Activated T-cell treated with anti-CD3 and anti-CD28 coated beads, Interleukin-2, amount 50 U/mL, for 4 hours (primary cell): ENCODE results near the gene COL7A1. TPM values are rescaled to one million over a fixed set of nuclear protein-coding genes. Genes with fewer than 3 reads are reported as not detected.
"Not testable (repeated sequence)": the region's sequence is repeated elsewhere in the genome, so short reads cannot be mapped to it uniquely, and the experiment has no call there.

Experiments used
- ATAC-seq, 2 donors: fragments of 200-7000 bp; cut with Tn5 transposase; one replicate each; pipeline ENCODE4 v1.10.0; 2021
- DNase-seq: peaks from one replicate; pipeline ENCODE4 v3.0.0-alpha.2; 2020
- H3K27me3 Mint-ChIP-seq: one replicate; pipeline ENCODE4 v1.8.0; 2021; ENCODE audit warnings: low read depth, mixed read lengths
- H3K36me3 Mint-ChIP-seq: one replicate; pipeline ENCODE4 v1.8.0; 2022; ENCODE audit warnings: mixed read lengths; ENCODE audit not compliant: insufficient read depth
- H3K4me1 Mint-ChIP-seq: one replicate; pipeline ENCODE4 v1.8.0; 2021; ENCODE audit warnings: low read depth, mixed read lengths
- H3K4me3 Mint-ChIP-seq: one replicate; pipeline ENCODE4 v1.8.0; 2021; ENCODE audit warnings: mild to moderate bottlenecking, moderate library complexity, mixed read lengths
- H3K9me3 Mint-ChIP-seq: one replicate; pipeline ENCODE4 v1.8.0; 2021; ENCODE audit warnings: mixed read lengths
- total RNA-seq, 3 donors: library from RNA; stranded (reverse); gene quantifications; one replicate each; pipeline ENCODE4 v1.2.1, GENCODE V29; 2021

Gene COL7A1
- total RNA-seq, 3 donors from 2014 or later: 0.38 to 0.53 (median 0.40) TPM

DNA sequence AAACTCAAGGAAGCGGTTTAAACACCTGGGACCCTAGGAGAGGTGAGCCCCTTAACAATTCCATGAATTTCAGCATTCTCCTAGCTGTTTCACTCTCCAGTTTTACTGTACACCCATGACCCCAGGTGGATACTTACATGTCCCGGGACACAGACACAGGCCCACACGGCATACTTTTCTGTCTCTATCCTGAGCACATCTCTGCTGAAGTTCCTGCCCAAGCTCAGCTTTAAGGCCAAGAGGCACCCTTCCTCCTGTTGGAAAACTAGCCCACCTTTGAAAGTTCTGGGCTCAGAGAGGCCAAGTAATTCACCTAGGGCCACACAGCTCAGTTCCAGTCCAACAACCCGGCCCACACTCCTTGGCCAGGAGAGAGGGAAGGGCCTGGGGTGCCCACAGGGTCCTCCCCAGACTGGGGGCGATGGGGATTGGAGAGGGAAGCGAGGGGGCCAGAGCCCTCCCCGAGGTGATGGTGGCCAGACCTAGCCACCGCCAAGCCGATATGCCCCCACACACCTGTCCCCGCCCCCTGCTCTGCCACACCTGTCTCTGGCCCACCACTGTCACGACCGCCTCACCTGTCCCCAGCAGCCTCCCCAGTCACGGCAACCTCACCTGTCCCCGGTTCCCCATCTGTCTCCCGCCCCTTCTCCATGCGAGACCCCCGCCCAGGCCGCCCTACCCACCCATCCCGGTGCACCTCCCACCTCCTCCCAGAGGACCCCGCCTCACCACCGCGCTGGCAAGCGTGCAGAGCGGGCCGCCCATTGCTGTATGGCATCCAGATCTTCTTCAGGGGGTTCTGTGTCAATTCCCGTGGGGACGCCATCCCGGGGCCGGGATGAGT lies 39.0 kb downstream of the COL7A1 start:
- DNase-seq (no peak), ATAC-seq (no peak)
- Mint-ChIP-seq H3K4me3 (peak overlapping the region; percentile 80), H3K9me3 (no peaks in the 10 kb centered on the region), H3K36me3 (no peaks in the 10 kb centered on the region), H3K4me1 (peaks cover 17% of the 10 kb centered on the region), H3K27me3 (no peaks in the 10 kb centered on the region)

DNA sequence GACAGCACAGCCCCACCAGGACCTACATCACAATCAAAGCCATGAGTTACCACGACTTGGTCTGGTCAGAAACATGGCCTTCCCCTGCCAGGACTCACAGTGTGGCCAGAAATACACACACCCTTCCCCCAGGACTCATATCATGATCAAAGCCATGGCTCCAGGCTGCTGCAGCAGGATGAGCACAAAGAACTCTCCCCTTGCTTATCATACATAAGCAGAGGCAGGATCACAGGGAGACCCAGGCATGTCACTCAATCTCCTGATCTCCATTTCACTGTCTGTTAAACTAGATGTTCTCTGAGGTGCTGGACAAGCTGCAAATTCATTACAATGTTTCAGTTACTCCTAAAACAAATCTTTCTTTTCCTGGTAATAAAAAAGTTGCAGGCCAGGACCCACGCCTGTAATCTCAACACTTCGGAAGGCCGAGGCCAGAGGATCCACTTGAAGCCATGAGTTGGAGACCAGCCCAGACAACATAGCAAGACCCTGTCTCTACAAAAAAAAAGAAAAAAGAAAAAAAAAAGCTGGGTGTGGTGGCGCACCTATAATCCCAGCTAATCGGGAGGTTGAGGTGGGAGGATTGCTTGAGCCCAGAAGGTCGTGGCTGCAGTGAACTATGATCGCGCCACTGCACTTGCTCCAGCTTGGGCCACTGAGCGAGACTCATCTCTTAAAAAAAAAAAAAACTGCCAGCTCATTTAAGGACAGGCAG lies 39.7 kb downstream of the COL7A1 start:
- Mint-ChIP-seq H3K36me3 (no peaks in the 10 kb centered on the region), H3K27me3 (no peaks in the 10 kb centered on the region), H3K4me1 (peaks cover 17% of the 10 kb centered on the region), H3K9me3 (no peaks in the 10 kb centered on the region), H3K4me3 (peak overlapping the region; percentile 80)
- ATAC-seq (no peak), DNase-seq (no peak)

DNA sequence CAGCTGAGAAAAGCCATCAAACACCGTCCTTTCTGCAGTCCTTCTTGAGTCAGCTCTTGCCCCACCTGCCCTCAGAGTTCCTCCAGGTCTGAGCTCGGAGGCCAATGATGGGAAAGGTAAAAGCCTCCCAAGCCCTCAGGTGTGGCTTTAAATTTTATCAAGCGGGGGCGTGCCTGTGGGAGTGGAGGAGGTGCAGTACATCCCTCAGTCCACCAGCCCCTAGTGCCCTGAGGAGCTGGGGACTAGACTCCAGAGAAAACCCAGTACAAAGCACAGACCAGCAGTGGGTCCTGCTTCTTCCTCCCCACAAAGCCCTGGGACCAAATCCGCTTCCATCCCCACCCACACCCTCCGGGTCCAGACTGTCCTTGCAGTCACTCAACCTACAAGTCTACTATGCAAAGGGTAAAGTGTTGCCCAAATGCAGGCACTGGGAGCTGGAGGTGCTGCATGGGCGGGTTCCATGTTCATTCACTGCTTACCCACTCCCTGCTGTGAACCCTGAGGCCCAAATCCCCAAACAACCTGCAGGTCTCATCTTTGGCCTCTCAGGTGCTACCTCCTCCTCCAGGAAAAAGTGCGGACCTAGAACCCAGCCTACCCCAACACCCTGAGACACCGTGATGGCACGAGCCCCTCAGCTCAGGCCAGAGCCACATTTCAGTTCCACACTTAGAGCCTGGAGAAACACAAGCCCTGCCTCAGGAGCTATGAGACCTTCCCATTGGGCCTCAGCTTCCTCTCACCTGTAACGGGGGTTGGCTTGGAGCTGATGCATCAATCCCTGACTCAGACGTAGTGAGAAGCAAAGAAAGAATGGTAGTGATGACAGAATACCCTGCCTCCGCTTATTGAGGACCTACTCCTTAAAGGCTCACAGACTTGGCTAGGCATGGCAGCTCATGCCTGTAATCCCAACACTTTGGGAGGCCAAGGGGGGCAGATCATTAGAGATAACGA lies 41.0 kb downstream of the COL7A1 start:
- no peaks in the 10 kb centered on the region for H3K9me3 Mint-ChIP-seq
- DNase-seq (no peak), ATAC-seq (no peak)
- no peaks in the 10 kb centered on the region for H3K36me3 Mint-ChIP-seq
- peaks cover 17% of the 10 kb centered on the region for H3K4me1 Mint-ChIP-seq
- no peaks in the 10 kb centered on the region for H3K27me3 Mint-ChIP-seq
- H3K4me3 Mint-ChIP-seq: no peak overlapping the region

DNA sequence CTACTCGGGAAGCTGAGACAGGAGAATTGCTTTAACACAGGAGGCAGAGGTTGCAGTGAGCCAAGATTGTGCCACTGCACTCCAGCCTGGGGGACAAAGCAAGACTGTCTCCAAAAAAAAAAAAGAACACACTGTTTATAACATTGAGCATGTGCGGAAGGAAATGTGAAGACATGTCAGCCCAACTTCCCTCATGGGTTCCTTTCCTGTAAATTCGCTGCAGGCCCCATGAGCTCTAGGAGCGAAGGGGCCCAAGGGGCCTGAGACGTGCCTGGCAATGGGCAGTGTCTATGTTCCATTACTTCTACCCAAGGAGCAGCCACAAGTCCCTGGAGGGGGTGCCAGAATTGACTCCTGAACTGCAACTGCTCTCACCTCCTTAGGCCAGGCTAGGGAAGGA lies 41.8 kb downstream of the COL7A1 start:
- H3K27me3 Mint-ChIP-seq: no peaks in the 10 kb centered on the region
- no peak for ATAC-seq
- no peaks in the 10 kb centered on the region for H3K9me3 Mint-ChIP-seq
- no peaks in the 10 kb centered on the region for H3K36me3 Mint-ChIP-seq
- no peak overlapping the region for H3K4me3 Mint-ChIP-seq
- DNase-seq: no peak
- H3K4me1 Mint-ChIP-seq: peaks cover 17% of the 10 kb centered on the region

DNA sequence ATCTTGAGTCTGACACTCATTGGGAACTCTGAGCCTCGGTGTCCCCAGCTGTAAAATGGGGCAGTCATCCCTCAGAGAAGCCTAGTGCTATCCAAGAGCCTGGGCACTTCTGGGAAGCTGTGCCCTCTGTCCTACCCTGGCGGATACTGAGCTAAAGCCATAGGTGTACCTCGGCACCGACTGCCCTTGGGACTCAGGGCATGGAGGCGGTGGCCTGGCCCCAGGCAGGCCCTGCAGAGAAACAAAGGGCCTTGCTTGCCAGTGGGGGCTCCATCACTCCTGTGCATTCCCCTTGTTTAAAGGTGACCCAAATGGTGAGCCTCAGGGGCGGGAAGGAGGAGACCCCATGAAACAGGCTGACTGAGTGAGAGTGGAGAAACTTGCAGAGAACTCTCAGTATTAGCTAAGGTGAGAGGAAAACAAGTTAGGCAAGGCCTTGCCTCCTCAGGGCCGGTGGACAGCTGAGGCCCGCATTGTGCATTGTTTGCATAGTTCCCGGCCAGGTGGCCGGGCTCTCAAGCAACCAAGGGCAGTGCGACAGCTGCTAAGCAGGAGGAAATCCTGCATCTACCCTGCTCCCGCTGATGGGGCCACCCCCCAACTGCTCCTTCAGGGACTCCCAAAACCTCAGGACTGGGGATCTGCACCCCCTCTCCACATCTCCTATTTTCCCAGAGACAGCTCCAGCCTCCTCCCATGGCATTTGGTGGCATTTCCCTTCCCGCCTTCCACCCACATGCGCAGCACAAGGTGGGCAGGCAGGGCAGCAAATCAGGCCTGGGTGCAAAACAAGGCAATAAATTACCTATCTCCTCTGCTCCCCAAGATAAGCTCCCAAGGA lies 42.8 kb downstream of the COL7A1 start:
- no peak for DNase-seq
- no peak overlapping the region for H3K4me3 Mint-ChIP-seq
- H3K27me3 Mint-ChIP-seq: no peaks in the 10 kb centered on the region
- peaks cover 14% of the 10 kb centered on the region for H3K4me1 Mint-ChIP-seq
- H3K36me3 Mint-ChIP-seq: no peaks in the 10 kb centered on the region
- no peaks in the 10 kb centered on the region for H3K9me3 Mint-ChIP-seq
- no peak for ATAC-seq

DNA sequence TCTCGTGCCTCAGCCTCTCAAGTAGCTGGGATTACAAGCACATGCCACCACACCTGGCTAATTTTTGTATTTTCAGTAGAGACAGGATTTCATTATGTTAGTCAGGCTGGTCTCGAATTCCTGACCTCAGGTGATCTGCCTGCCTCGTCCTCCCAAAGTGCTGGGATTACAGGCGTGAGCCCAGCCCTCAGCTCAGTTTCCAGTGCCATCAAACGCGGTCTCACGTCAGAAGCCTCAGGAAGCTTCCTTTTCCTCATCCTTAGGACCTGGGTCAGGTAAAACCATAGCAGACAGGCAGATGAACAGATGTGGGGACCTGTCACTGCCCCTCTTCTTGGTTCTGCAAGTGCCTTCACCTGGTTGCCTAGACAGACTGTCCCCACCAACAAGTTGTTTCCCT lies 43.5 kb downstream of the COL7A1 start:
- H3K4me3 Mint-ChIP-seq, H3K36me3 Mint-ChIP-seq, DNase-seq, ATAC-seq, H3K27me3 Mint-ChIP-seq, H3K9me3 Mint-ChIP-seq: not testable (repeated sequence)
- H3K4me1 Mint-ChIP-seq: peaks cover 13% of the 10 kb centered on the region

DNA sequence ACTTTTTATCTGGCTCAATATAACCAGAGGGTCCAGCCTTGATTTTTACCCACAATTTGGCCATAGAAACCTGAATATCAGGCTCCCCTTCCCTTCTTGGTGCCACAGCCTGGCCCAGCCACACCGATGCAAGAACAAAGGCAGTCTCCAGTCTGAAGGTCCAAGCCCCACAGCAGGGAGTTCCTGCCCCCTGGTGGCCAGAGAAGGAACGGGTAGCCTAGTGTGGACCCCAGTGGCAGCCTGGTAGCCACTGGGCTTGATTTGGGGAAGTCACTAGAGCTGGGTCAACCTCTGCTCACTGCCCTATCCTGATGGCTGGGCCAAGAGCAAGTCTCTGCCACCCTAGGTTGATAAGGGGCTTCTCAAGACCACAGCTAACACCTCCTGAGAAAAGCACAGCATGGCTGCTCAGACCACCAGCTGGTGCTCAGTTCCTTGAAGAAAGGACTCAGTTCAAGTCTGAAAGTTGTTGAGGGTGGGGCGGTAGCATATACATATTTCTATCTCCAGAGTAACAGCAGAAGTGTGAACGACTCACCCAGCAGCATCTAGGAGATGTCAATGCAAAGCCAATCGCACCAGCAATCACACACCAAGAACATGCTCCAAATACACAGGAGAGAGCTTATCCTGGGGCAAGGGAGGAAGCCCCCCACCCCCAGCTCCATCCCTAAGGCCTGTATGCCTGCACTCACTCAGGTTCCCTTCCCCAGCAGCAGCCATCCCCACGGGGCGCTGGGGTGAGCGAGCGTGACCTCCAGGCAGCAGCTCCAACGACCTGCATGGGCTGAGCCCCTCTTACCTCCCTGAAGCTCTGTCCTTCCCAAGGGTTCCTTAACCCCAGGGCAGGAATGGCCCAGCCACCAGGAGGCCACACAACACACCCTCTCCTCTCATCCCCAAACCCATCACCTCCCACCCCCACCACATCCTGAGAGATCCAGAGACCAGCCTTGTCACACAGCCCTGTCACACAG lies 46.1 kb downstream of the COL7A1 start:
- DNase-seq (peak; percentile 86), ATAC-seq (peak; percentile 98 to 99)
- H3K9me3 Mint-ChIP-seq: no peaks in the 10 kb centered on the region
- H3K4me1 Mint-ChIP-seq: peaks cover 13% of the 10 kb centered on the region
- no peak overlapping the region for H3K4me3 Mint-ChIP-seq
- no peaks in the 10 kb centered on the region for H3K36me3 Mint-ChIP-seq
- no peaks in the 10 kb centered on the region for H3K27me3 Mint-ChIP-seq

DNA sequence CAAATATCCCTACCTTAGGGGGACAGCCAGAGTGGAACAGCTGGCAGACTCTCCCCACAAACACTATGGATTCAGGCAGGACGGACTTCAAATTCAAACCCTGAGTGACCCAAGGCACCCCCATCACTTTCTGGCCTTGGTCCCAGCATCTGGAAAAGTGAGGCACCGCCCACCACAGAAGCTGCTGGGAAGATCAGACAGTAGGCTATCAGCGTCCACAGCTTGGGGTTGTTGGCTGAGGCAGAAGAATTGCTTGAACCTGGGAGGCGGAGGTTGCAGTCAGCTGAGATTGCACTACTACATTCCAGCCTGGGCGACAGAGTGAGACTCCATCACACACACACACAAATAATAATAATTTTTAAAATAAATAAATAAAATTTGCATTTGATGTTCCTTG lies 47.0 kb downstream of the COL7A1 start:
- ATAC-seq (no peak), DNase-seq (no peak)
- Mint-ChIP-seq H3K36me3 (no peaks in the 10 kb centered on the region), H3K9me3 (no peaks in the 10 kb centered on the region), H3K27me3 (no peaks in the 10 kb centered on the region), H3K4me1 (peaks cover 13% of the 10 kb centered on the region), H3K4me3 (no peak overlapping the region)

DNA sequence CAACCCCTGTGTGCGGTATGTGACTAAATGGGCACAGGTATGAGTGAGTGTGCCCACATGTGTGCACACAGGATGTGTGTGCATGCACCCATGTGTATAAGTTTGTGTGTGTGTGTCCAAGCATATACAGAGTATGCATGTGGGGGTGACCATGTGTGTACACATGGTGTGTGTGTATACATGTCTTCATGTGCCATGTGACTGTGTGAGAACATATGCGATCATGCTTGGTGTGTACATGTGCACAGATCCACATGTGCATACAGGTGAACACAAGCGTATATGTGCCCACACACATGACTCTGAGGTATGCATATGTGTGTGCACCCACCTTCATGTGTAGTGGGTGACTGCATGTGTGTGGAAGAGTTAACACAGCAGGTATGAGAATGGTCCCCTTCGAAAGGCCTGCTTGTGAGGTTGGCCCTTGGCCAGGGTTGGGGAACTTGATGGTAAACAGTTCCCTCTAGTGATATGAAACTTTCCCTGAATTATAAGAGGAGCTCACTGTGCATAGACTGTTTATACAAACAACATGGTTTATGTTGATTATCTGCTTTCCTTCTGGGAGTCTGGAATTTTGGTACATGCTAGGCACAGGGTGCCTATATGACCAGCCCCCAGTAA lies 48.8 kb downstream of the COL7A1 start:
- Mint-ChIP-seq H3K36me3 (no peaks in the 10 kb centered on the region), H3K4me1 (peaks cover 13% of the 10 kb centered on the region), H3K9me3 (no peaks in the 10 kb centered on the region), H3K27me3 (no peaks in the 10 kb centered on the region), H3K4me3 (no peak overlapping the region)
- ATAC-seq: no peak
- DNase-seq: no peak

DNA sequence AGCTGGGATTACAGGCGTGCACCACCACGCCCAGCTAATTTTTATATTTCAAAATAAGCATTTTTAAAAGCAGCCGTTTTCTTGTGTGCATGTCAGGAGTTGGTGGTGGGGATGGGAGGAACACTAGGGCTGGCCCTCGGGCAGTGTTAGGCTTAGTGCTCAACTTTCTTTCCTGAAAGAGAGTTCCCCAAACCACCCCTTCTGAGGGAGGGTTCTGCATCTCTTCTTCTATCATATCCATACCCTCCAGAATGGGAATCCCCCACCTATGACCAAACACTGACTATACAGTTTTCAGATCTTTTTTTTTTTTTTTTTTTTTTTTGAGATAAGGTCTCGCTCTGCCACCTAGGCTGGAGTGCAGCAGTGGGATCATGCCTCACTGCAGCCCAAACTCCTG lies 51.0 kb downstream of the COL7A1 start:
- no peaks in the 10 kb centered on the region for H3K9me3 Mint-ChIP-seq
- no peak overlapping the region for H3K4me3 Mint-ChIP-seq
- no peaks in the 10 kb centered on the region for H3K27me3 Mint-ChIP-seq
- H3K4me1 Mint-ChIP-seq: peaks cover 13% of the 10 kb centered on the region
- DNase-seq (no peak), ATAC-seq (no peak)
- H3K36me3 Mint-ChIP-seq: peaks cover 2% of the 10 kb centered on the region

DNA sequence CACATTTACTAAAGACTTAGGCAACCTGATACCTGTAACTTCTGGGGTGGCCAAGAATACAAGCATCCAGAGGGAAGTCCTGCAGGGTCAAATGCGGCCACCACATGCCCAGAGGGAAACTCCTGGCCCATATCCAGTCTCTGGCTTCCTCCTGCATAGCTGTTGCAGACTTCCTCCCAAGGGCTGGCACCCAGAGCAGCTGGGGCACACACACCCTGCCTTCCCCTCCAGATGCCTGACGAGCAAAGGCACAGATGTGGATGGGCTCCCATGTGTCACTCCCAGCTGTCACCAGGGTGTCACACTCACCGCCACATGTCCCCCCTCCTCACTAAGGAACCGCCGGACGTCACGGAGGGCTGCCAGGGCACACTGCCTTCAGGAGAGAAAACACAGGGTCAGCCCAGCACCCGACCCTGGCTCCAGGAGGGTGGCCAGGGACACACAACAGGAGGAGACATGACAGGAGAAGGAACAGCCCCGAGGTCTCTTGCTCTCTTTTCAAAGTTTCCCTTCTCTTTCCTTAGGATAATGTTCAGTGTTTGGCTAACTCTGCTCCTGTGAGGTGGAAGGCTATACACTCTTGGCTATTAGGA lies 51.8 kb downstream of the COL7A1 start:
- H3K36me3 Mint-ChIP-seq: peaks cover 2% of the 10 kb centered on the region
- DNase-seq: no peak
- peaks cover 10% of the 10 kb centered on the region for H3K4me1 Mint-ChIP-seq
- ATAC-seq: no peak
- no peaks in the 10 kb centered on the region for H3K9me3 Mint-ChIP-seq
- H3K4me3 Mint-ChIP-seq: no peak overlapping the region
- H3K27me3 Mint-ChIP-seq: no peaks in the 10 kb centered on the region

DNA sequence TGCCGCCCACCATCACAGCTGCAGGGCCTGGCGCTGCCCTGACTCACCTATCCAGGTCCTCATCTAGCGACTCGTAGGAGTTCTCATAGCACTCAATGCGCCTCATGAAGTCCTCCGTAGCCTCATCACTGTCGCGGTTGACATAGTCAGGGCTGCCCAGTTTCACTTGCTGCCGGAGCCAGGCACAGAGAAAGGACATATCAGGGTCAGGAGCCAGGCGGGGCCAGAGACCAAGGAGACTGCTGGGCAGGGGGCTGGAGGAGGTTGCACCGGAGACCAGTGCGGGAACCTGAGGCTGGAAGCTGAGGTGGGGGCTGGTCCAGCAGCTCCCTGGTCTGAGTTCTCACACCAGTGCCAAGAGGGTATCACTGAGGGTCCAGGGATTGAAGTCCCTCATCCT lies 56.7 kb downstream of the COL7A1 start:
- Mint-ChIP-seq H3K4me1 (no peaks in the 10 kb centered on the region), H3K27me3 (no peaks in the 10 kb centered on the region), H3K9me3 (no peaks in the 10 kb centered on the region), H3K4me3 (no peak overlapping the region), H3K36me3 (peaks cover 3% of the 10 kb centered on the region)
- DNase-seq: no peak
- no peak for ATAC-seq
